HG03097 (cell line): ENCODE data around the gene POLD1.
"Not testable (repeated sequence)": the region's sequence is repeated elsewhere in the genome, so short reads cannot be mapped to it uniquely, and the experiment has no call there.

ENCODE experiments used
- ATAC-seq: cut with Tn5 transposase; IDR thresholded peaks from one replicate; pipeline ENCODE4 v1.9.1; 2021; ENCODE audit not compliant: unreplicated experiment, low FRiP score

POLD1 gene

GRCh38 chr19:50383852-50384684, at the start of gene POLD1:
Gene POLD1 (plus strand): TSS chr19:50384347. CDS start chr19:50398852, 14,505 bp downstream.
- peak; percentile 70 for ATAC-seq

- ATAC-seq: no peak
Observed at GRCh38 chr19:50334741-50335421, 49.3 kb upstream of the POLD1 start.

GRCh38 chr19:50337031-50337430, 47.1 kb upstream of the POLD1 start:
- not testable (repeated sequence) for ATAC-seq

- no peak for ATAC-seq
Observed at GRCh38 chr19:50340331-50340730, 43.8 kb upstream of the POLD1 start.

- no peak for ATAC-seq
Observed at GRCh38 chr19:50341091-50341564, 43.0 kb upstream of the POLD1 start.

- ATAC-seq: peak; percentile 49
Observed at GRCh38 chr19:50344661-50345318, 39.4 kb upstream of the POLD1 start.

GRCh38 chr19:50347089-50347581, 37.0 kb upstream of the POLD1 start:
- ATAC-seq: not testable (repeated sequence)

- no peak for ATAC-seq
Observed at GRCh38 chr19:50349277-50350057, 34.7 kb upstream of the POLD1 start.

GRCh38 chr19:50352242-50352641, 31.9 kb upstream of the POLD1 start:
- no peak for ATAC-seq

- not testable (repeated sequence) for ATAC-seq
Observed at GRCh38 chr19:50353487-50353880, 30.7 kb upstream of the POLD1 start.

GRCh38 chr19:50356691-50357177, 27.4 kb upstream of the POLD1 start:
- no peak for ATAC-seq

- peak; percentile 49 for ATAC-seq
Observed at GRCh38 chr19:50357178-50358100, 26.7 kb upstream of the POLD1 start.

GRCh38 chr19:50358483-50359327, 25.4 kb upstream of the POLD1 start:
- peak; percentile 47 for ATAC-seq

- ATAC-seq: no peak
Observed at GRCh38 chr19:50359328-50359818, 24.8 kb upstream of the POLD1 start.

GRCh38 chr19:50361290-50362029, 22.7 kb upstream of the POLD1 start:
- ATAC-seq: no peak

- ATAC-seq: no peak
Observed at GRCh38 chr19:50362030-50362412, 22.1 kb upstream of the POLD1 start.
